ENCODE results near the gene HRH4. TPM values are rescaled to one million over a fixed set of nuclear protein-coding genes. Genes with fewer than 3 reads are reported as not detected.

The HRH4 gene
- total RNA-seq, 1 donor from 2014 or later: not detected

DNA sequence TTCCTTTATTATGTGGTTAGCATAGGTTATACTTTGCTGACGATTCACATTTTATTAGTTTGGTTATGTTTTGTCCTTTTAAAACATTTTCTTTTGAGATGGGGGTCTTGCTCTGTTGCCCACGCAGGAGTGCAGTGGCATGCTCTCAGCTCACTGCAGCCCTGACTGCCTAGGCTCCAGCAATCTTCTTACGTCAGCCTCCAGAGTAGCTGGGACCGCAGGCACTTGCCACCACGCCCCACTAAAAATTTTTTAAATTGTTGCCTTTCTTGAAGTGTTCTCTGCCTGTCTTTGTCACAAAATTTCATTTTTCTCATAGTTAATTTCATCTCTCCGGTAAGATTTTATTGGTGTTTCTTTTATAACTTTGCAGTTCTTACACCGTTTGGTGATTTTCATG is 18.9 kb downstream of the HRH4 start:
- TF ChIP-seq, protein P1, sequence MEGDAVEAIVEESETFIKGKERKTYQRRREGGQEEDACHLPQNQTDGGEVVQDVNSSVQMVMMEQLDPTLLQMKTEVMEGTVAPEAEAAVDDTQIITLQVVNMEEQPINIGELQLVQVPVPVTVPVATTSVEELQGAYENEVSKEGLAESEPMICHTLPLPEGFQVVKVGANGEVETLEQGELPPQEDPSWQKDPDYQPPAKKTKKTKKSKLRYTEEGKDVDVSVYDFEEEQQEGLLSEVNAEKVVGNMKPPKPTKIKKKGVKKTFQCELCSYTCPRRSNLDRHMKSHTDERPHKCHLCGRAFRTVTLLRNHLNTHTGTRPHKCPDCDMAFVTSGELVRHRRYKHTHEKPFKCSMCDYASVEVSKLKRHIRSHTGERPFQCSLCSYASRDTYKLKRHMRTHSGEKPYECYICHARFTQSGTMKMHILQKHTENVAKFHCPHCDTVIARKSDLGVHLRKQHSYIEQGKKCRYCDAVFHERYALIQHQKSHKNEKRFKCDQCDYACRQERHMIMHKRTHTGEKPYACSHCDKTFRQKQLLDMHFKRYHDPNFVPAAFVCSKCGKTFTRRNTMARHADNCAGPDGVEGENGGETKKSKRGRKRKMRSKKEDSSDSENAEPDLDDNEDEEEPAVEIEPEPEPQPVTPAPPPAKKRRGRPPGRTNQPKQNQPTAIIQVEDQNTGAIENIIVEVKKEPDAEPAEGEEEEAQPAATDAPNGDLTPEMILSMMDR (IDR thresholded peaks at IDR 0.05; ENCODE audit: insufficient read depth, low read length, poor library complexity, severe bottlenecking): no peak
- no peak overlapping the region for H3K4me3 ChIP-seq (ENCODE audit: low read depth, low read length)
- DNase-seq (ENCODE audit: low read depth): no peak
- no peaks in the 10 kb centered on the region for H3K27me3 ChIP-seq (ENCODE audit: control insufficient read depth, insufficient read depth, low read length)
- H3K36me3 ChIP-seq (ENCODE audit: control insufficient read depth, insufficient read depth, low read length): no peaks in the 10 kb centered on the region

- DNase-seq (ENCODE audit: low read depth): no peak
- Histone ChIP-seq H3K36me3 (ENCODE audit: control insufficient read depth, insufficient read depth, low read length) (no peaks in the 10 kb centered on the region), H3K4me3 (ENCODE audit: low read depth, low read length) (no peak overlapping the region), H3K27me3 (ENCODE audit: control insufficient read depth, insufficient read depth, low read length) (peaks cover 4% of the 10 kb centered on the region)
- TF ChIP-seq, protein P1 (IDR thresholded peaks at IDR 0.05; ENCODE audit: insufficient read depth, low read length, poor library complexity, severe bottlenecking): no peak
Measured at GRCh38 chr18:24482821-24483220, 22.4 kb downstream of the HRH4 start.

GRCh38 chr18:24485681-24486080 is 25.2 kb downstream of the HRH4 start:
- no peak for DNase-seq (ENCODE audit: low read depth)

GRCh38 chr18:24486684-24487083 is 26.2 kb downstream of the HRH4 start:
- DNase-seq (ENCODE audit: low read depth): no peak
- TF ChIP-seq, protein P1 (IDR thresholded peaks at IDR 0.05; ENCODE audit: insufficient read depth, low read length, poor library complexity, severe bottlenecking): no peak
- H3K36me3 ChIP-seq (ENCODE audit: control insufficient read depth, insufficient read depth, low read length): no peaks in the 10 kb centered on the region
- H3K27me3 ChIP-seq (ENCODE audit: control insufficient read depth, insufficient read depth, low read length): peaks cover 4% of the 10 kb centered on the region
- H3K4me3 ChIP-seq (ENCODE audit: low read depth, low read length): no peak overlapping the region

More at GRCh38 chr18:24485681-24486080, 25.2 kb downstream of the HRH4 start:
- Histone ChIP-seq H3K27me3 (ENCODE audit: control insufficient read depth, insufficient read depth, low read length) (peaks cover 4% of the 10 kb centered on the region), H3K36me3 (ENCODE audit: control insufficient read depth, insufficient read depth, low read length) (no peaks in the 10 kb centered on the region), H3K4me3 (ENCODE audit: low read depth, low read length) (no peak overlapping the region)
- TF ChIP-seq, protein P1 (IDR thresholded peaks at IDR 0.05; ENCODE audit: insufficient read depth, low read length, poor library complexity, severe bottlenecking): no peak

DNA sequence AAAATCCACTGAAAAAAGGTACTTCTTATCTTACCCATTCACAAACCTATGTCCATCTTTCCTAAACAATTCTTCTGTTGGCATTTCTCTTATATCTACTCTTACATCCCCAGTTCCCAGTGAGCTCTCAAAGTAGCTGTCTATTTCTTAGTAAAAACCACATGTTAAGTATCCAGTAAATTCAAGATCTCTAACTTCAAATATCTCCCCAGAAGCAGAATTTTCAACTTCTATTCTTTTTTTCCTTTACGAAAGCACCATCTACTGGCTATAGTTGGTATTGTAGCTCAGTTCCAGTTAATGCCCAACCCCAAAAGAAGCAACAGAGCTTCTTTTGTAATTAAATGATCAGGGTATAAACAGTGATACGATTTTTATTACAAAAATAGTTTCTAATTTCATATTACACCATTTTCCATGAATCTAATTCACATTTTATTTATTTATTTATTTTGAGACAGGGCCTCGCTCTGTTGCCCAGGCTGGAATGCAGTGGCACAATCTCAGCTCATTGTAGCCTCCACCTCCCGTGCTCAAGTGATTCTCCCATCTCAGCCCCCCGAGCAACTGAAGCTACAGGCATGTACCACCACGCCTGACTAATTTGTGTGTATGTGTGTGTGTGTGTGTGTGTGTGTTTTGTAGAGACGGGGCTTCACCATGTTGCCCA is 28.5 kb downstream of the HRH4 start:
- DNase-seq (ENCODE audit: low read depth): no peak
- Histone ChIP-seq H3K4me3 (ENCODE audit: low read depth, low read length) (no peak overlapping the region), H3K36me3 (ENCODE audit: control insufficient read depth, insufficient read depth, low read length) (no peaks in the 10 kb centered on the region), H3K27me3 (ENCODE audit: control insufficient read depth, insufficient read depth, low read length) (peaks cover 4% of the 10 kb centered on the region)
- TF ChIP-seq, protein P1 (IDR thresholded peaks at IDR 0.05; ENCODE audit: insufficient read depth, low read length, poor library complexity, severe bottlenecking): peak; percentile 66

DNA sequence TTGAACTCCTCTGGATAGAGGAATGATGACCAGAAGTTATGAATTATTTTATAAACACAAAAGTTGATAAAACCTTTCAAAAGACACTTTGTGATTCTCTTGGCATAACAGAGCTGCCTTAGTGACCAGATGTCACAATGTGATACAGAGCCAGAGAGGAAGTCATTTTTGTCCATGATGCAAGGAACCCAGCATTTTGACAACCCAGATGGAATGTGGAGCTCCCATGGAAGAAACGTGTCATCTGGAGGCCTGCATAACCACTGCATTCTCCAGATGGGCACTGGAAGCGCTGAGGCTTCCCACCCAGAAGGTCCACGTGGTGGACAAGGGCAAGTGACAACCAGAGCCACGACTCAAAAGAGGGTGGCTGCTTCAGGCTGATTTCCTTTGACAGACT is 30.1 kb downstream of the HRH4 start:
- H3K36me3 ChIP-seq (ENCODE audit: control insufficient read depth, insufficient read depth, low read length): no peaks in the 10 kb centered on the region
- H3K27me3 ChIP-seq (ENCODE audit: control insufficient read depth, insufficient read depth, low read length): peaks cover 4% of the 10 kb centered on the region
- H3K4me3 ChIP-seq (ENCODE audit: low read depth, low read length): no peak overlapping the region
- TF ChIP-seq, protein P1 (IDR thresholded peaks at IDR 0.05; ENCODE audit: insufficient read depth, low read length, poor library complexity, severe bottlenecking): no peak
- DNase-seq (ENCODE audit: low read depth): no peak
